ACC112 (cell line): Measurements from ENCODE around the gene ROR1.

ENCODE experiments used
- H2AFZ ChIP-seq: fragments of 200-600 bp; sonication (generic); one replicate; pipeline ENCODE4 v1.6.0; 2017; ENCODE audit warnings: antibody characterized with exemption, low read length; ENCODE audit not compliant: unreplicated experiment
- H3K27ac ChIP-seq: fragments of 200-600 bp; sonication (generic); 2 replicates; pipeline ENCODE4 v1.5.1; 2014; ENCODE audit warnings: low read depth, mild to moderate bottlenecking, antibody characterized with exemption, low read length, moderate library complexity
- H3K27me3 ChIP-seq: fragments of 200-600 bp; sonication (generic); 2 replicates; pipeline ENCODE4 v1.6.1; 2014; ENCODE audit warnings: mild to moderate bottlenecking, antibody characterized with exemption, low read length, moderate library complexity, mixed read lengths; ENCODE audit not compliant: insufficient read depth
- H3K36me3 ChIP-seq: fragments of 200-600 bp; sonication (generic); 2 replicates; pipeline ENCODE4 v1.6.1; 2016; ENCODE audit warnings: mild to moderate bottlenecking, antibody characterized with exemption, low read length, moderate library complexity, mixed read lengths; ENCODE audit not compliant: insufficient read depth
- H3K4me1 ChIP-seq: fragments of 200-600 bp; sonication (generic); one replicate; pipeline ENCODE4 v1.6.1; 2016; ENCODE audit warnings: low read length, mixed read lengths; ENCODE audit not compliant: insufficient read depth, unreplicated experiment, control insufficient read depth
- H3K4me3 ChIP-seq: fragments of 200-600 bp; sonication (generic); 2 replicates; pipeline ENCODE4 v1.5.1; 2014; ENCODE audit warnings: mild to moderate bottlenecking, low read depth, low read length
- H3K79me2 ChIP-seq: fragments of 200-600 bp; sonication (generic); one replicate; pipeline ENCODE4 v1.6.0; 2016; ENCODE audit warnings: low read length; ENCODE audit not compliant: control insufficient read depth, unreplicated experiment, insufficient read depth

Gene ROR1

GRCh38 chr1:63742526-63742925 is 31.3 kb upstream of the ROR1 start:
- Histone ChIP-seq H3K27ac (no peak overlapping the region), H3K79me2 (no peaks in the 10 kb centered on the region), H2AFZ (no peak overlapping the region), H3K36me3 (no peaks in the 10 kb centered on the region), H3K4me1 (peaks cover 18% of the 10 kb centered on the region), H3K27me3 (no peaks in the 10 kb centered on the region), H3K4me3 (no peak overlapping the region)

- no peak overlapping the region for H3K27ac ChIP-seq
- no peak overlapping the region for H2AFZ ChIP-seq
- no peaks in the 10 kb centered on the region for H3K36me3 ChIP-seq
- no peaks in the 10 kb centered on the region for H3K27me3 ChIP-seq
- no peak overlapping the region for H3K4me3 ChIP-seq
- H3K79me2 ChIP-seq: no peaks in the 10 kb centered on the region
- H3K4me1 ChIP-seq: peaks cover 21% of the 10 kb centered on the region
Observed at GRCh38 chr1:63743781-63744180, 30.0 kb upstream of the ROR1 start.

GRCh38 chr1:63746129-63746864 is 27.5 kb upstream of the ROR1 start:
- Histone ChIP-seq H3K27ac (peak overlapping the region; percentile 94), H3K4me3 (peak overlapping the region; percentile 36; the same call in 1 of the 2 replicates), H3K36me3 (no peaks in the 10 kb centered on the region), H2AFZ (no peak overlapping the region), H3K79me2 (no peaks in the 10 kb centered on the region), H3K27me3 (no peaks in the 10 kb centered on the region), H3K4me1 (peaks cover 21% of the 10 kb centered on the region)

DNA sequence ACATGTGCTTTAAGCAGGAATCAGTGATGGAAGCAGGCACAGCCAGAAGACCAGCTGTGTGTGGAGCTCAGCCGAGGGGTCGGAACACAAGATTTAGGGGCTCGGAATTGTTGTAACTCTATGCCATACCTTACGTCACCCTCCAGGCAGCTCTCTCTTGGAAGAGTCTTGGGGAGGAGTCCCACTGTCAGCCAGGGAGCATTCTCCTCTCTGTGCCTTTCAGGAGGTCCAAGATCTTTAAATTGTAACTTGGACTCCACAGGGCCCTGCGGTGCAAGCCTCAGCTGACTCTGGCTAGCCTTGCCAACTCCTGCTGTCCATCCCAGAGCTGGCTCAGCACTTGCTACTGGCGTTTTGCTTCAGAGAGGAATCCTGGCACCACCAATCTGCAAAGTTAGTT is 26.4 kb upstream of the ROR1 start:
- Histone ChIP-seq H3K27me3 (no peaks in the 10 kb centered on the region), H3K36me3 (no peaks in the 10 kb centered on the region), H3K4me1 (peaks cover 21% of the 10 kb centered on the region), H3K27ac (peak overlapping the region; percentile 94), H2AFZ (no peak overlapping the region), H3K4me3 (no peak overlapping the region), H3K79me2 (no peaks in the 10 kb centered on the region)

- Histone ChIP-seq H3K4me1 (peaks cover 21% of the 10 kb centered on the region), H3K27ac (no peak overlapping the region), H3K79me2 (no peaks in the 10 kb centered on the region), H3K27me3 (no peaks in the 10 kb centered on the region), H2AFZ (no peak overlapping the region), H3K36me3 (no peaks in the 10 kb centered on the region), H3K4me3 (no peak overlapping the region)
Observed at GRCh38 chr1:63748046-63748580, 25.7 kb upstream of the ROR1 start.

DNA sequence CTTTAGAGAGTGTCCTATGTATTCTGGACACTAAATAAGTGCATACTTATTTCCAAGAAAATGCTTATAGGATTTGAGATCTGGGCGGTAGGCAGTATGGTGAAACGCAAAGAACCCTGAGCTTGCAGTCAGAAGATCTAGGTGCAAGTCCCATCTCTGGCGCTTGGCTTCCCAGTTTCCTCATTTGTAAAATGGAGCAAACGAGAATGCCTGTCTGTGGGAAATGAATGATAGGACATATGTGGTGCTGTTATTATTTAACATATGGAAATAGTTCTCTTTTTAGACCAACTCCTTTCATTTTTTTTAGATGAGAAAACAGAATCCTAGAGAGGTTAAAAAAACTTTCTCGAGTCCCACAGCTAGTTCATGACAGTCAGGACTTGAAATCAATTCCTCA is 25.2 kb upstream of the ROR1 start:
- no peaks in the 10 kb centered on the region for H3K27me3 ChIP-seq
- no peaks in the 10 kb centered on the region for H3K79me2 ChIP-seq
- H2AFZ ChIP-seq: no peak overlapping the region
- no peak overlapping the region for H3K4me3 ChIP-seq
- peaks cover 21% of the 10 kb centered on the region for H3K4me1 ChIP-seq
- no peak overlapping the region for H3K27ac ChIP-seq
- H3K36me3 ChIP-seq: no peaks in the 10 kb centered on the region

GRCh38 chr1:63750721-63751120 is 23.1 kb upstream of the ROR1 start:
- H3K27me3 ChIP-seq: no peaks in the 10 kb centered on the region
- H2AFZ ChIP-seq: no peak overlapping the region
- peaks cover 18% of the 10 kb centered on the region for H3K4me1 ChIP-seq
- no peaks in the 10 kb centered on the region for H3K36me3 ChIP-seq
- H3K4me3 ChIP-seq: no peak overlapping the region
- H3K27ac ChIP-seq: no peak overlapping the region
- H3K79me2 ChIP-seq: no peaks in the 10 kb centered on the region

- no peak overlapping the region for H3K4me3 ChIP-seq
- H3K27me3 ChIP-seq: no peaks in the 10 kb centered on the region
- H3K79me2 ChIP-seq: no peaks in the 10 kb centered on the region
- H3K4me1 ChIP-seq: peaks cover 6% of the 10 kb centered on the region
- no peaks in the 10 kb centered on the region for H3K36me3 ChIP-seq
- no peak overlapping the region for H3K27ac ChIP-seq
- H2AFZ ChIP-seq: no peak overlapping the region
Observed at GRCh38 chr1:63752176-63752575, 21.6 kb upstream of the ROR1 start.

GRCh38 chr1:63753591-63753990 is 20.2 kb upstream of the ROR1 start:
- Histone ChIP-seq H3K79me2 (no peaks in the 10 kb centered on the region), H3K27ac (no peak overlapping the region), H3K4me3 (no peak overlapping the region), H2AFZ (no peak overlapping the region), H3K4me1 (no peaks in the 10 kb centered on the region), H3K27me3 (no peaks in the 10 kb centered on the region), H3K36me3 (no peaks in the 10 kb centered on the region)

DNA sequence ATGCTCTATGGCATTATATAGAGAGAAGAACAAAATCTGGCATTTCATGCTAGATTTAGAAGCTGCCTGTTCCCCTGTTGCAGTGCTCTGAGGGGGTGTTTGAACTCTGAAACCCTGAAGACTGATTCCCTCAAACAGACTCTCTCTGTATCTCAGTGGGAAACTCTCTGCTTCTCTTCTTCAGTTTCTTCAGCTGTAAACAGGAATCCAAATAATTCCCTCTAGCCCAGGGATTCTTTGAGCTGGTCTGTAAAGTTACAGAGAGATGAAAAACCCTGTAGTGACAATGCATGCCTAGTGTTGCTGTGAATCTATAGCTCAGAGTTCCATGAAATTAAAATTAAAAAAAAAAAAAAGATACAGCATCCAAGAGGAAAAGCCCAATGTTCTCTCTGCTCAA is 17.0 kb upstream of the ROR1 start:
- Histone ChIP-seq H3K36me3 (no peaks in the 10 kb centered on the region), H3K4me3 (no peak overlapping the region), H3K4me1 (no peaks in the 10 kb centered on the region), H3K27ac (no peak overlapping the region), H3K79me2 (no peaks in the 10 kb centered on the region), H3K27me3 (no peaks in the 10 kb centered on the region), H2AFZ (no peak overlapping the region)

DNA sequence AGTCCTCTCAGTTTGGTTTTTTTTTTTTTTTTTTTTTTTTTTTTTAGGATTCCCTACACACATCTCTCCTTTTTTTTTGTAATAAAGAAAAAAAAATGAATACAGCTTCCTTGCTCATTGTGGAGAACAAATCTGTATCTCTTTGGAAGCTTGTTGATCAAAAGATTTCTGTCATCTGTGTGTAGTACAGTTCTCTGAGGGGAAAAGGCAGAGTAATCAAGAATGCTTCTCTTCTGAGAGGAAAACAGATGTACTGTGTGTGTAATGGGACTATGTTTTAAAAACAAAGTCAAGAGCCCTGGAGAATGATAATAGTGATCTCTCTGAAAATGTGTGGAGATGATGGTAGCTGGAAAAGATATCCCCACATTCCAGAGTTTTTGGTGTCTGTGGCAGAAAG is 16.5 kb upstream of the ROR1 start:
- no peaks in the 10 kb centered on the region for H3K4me1 ChIP-seq
- H3K27me3 ChIP-seq: no peaks in the 10 kb centered on the region
- H3K79me2 ChIP-seq: no peaks in the 10 kb centered on the region
- no peak overlapping the region for H2AFZ ChIP-seq
- no peak overlapping the region for H3K27ac ChIP-seq
- no peak overlapping the region for H3K4me3 ChIP-seq
- no peaks in the 10 kb centered on the region for H3K36me3 ChIP-seq
